Measurements from ENCODE around the gene CDPF1.

DNA sequence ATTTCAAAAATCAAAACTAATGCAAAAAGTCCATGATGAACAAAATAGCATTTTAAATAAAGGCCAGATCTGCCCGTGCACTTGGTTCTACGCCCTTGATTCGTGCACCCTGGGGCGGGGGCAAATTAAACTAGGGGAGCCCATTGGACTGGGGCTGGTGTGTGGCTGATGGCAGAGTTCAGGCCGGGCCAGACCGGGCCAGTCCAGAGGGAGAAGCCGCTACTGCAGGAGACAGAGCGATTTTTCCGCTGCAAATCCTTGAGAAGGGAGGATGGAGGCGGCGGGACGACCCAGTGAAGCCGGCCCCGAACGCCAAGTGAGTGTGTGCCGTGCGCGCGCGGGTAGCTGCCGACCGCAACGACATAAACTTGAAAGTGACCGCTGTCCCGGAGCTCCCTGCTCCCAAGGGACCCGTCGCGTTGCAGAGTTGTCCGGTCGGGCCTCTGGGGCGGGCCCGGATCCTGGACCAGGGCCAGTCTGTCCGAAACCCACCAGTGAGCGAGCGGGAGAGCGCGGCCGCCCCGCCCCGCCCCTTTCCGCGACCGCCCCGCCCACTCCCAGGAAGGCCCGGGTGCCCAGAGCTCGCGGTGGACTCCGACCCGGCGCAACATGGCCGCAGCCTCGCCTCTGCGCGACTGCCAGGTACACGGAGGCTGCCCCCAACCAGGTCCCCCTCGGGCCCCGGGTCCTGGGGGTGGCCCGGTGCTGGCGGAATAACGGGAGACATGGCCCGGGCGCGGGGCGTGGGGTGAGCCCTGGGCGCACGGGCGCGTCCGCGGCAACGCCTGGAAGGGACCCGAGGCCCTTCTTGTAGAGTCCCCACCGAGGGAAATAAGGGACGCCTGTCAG lies 17.6 kb upstream of the CDPF1 start, which contains the start of gene TTC38:
- TF ChIP-seq POLR2A (IDR thresholded peaks at IDR 0.05; ENCODE audit: low read depth, low read length) (no peak), POLR2AphosphoS5 (IDR thresholded peaks at IDR 0.05; ENCODE audit: low read depth, low read length) (no peak), TAF1 (IDR thresholded peaks at IDR 0.05; ENCODE audit: low read depth, low read length) (no peak), SPI1 (IDR thresholded peaks at IDR 0.05; ENCODE audit: low read depth, low read length) (no peak), PAX5 (IDR thresholded peaks at IDR 0.05; ENCODE audit: insufficient read depth, low read length, severe bottlenecking) (no peak)
